HL-60/S4 (cell line): ENCODE measurements around the gene ALG9.

Experiments used
- in situ Hi-C: fragments of 300-500 bp; cut with MboI; formaldehyde crosslinking; loops from 2 replicates; pipeline ENCODE4 v1.14.3; 2022; ENCODE audit warnings: low sequenced_read_pairs

The ALG9 gene

DNA sequence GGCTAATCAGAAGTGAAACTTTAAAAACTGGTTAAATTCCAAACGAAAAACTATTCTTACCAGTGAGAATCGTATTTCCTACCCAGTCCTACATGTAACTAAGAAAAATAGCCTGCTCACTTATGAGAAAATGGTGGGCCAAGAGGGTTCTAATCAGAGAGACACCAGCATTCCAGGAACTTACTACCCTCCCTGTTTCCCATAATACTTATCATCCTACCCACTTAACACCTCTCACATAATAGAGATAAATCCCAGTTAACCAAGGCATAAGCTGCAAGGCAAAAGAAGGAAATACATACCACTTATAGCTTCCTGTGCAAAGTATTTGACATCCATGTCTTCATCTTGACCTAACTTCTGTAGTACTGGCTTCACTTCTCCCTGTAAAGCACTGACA lies 129.6 kb downstream of the ALG9 start:
- in situ Hi-C loops: no loop called here

- in situ Hi-C loops: no loop called here
These were observed 132.1 kb downstream of the ALG9 start for GRCh38 chr11:111739299-111739698.

- in situ Hi-C loops: no loop called here
These were observed 133.8 kb downstream of the ALG9 start for GRCh38 chr11:111737444-111738210.

- in situ Hi-C loops: no loop called here
These were observed 134.5 kb downstream of the ALG9 start for GRCh38 chr11:111736621-111737443.
